ENCODE results near the gene MAPKBP1.

MAPKBP1 gene

GRCh38 chr15:41844814-41845213 lies 70.5 kb downstream of the MAPKBP1 start:
- CTCF ChIA-PET = no interaction called here
- POLR2A ChIA-PET = no interaction called here

GRCh38 chr15:41847206-41847605 lies 72.9 kb downstream of the MAPKBP1 start:
- no peaks in the 10 kb centered on the region for H3K9me3 ChIP-seq (ENCODE audit: control insufficient read depth, insufficient read depth, low read depth, low read length)
- CTCF ChIA-PET = no interaction called here
- POLR2A ChIA-PET = no interaction called here
- H3K36me3 ChIP-seq (ENCODE audit: control insufficient read depth in 2 of 2, insufficient read depth in 1 of 2, low read length in 2 of 2) = peaks cover 0 to 15% of the 10 kb centered on the region in 2 experiments; a peak in 1 of 3 replicates
- H3K27ac ChIP-seq (ENCODE audit: extremely low read depth, low read depth, low read length) = no peak overlapping the region
- H3K4me3 ChIP-seq (ENCODE audit: low read depth, low read length) = no peak overlapping the region
- TF ChIP-seq ZNF561 (tag by site-specific recombination; IDR thresholded peaks at IDR 0.05; ENCODE audit: borderline replicate concordance) (no peak), REPIN1 (tag by site-specific recombination; IDR thresholded peaks at IDR 0.05; ENCODE audit: low read depth) (no peak), BCL6B (tag by site-specific recombination; IDR thresholded peaks at IDR 0.05) (no peak), ZNF768 (tag by site-specific recombination; IDR thresholded peaks at IDR 0.05) (no peak), ZNF223 (tag by site-specific recombination; IDR thresholded peaks at IDR 0.05) (no peak), ZNF157 (tag by site-specific recombination; IDR thresholded peaks at IDR 0.05) (no peak), ZNF18 (tag by site-specific recombination; IDR thresholded peaks at IDR 0.05) (no peak), ZNF473 (tag by site-specific recombination; IDR thresholded peaks at IDR 0.05) (no peak)
- no peaks in the 10 kb centered on the region for H3K4me1 ChIP-seq (ENCODE audit: control insufficient read depth, insufficient read depth, low read length)

More at GRCh38 chr15:41844814-41845213, 70.5 kb downstream of the MAPKBP1 start:
- peaks cover 0 to 15% of the 10 kb centered on the region in 2 experiments; a peak in 1 of 3 replicates for H3K36me3 ChIP-seq (ENCODE audit: control insufficient read depth in 2 of 2, insufficient read depth in 1 of 2, low read length in 2 of 2)
- H3K4me1 ChIP-seq (ENCODE audit: control insufficient read depth, insufficient read depth, low read length) = no peaks in the 10 kb centered on the region
- H3K9me3 ChIP-seq (ENCODE audit: control insufficient read depth, insufficient read depth, low read depth, low read length) = no peaks in the 10 kb centered on the region
- no peak for TF ChIP-seq ZNF274 (IDR thresholded peaks at IDR 0.05; ENCODE audit: low read length)
- no peak for TF ChIP-seq ZNF274 (tag by site-specific recombination; IDR thresholded peaks at IDR 0.05; ENCODE audit: borderline replicate concordance)
- no peak for TF ChIP-seq ZBTB1 (tag by site-specific recombination; IDR thresholded peaks at IDR 0.05)
- no peak for TF ChIP-seq ZNF223 (tag by site-specific recombination; IDR thresholded peaks at IDR 0.05)
- TF ChIP-seq ZNF302 (tag by site-specific recombination; IDR thresholded peaks at IDR 0.05; ENCODE audit: low read depth) = no peak
- no peak for TF ChIP-seq ZNF175 (tag by site-specific recombination; IDR thresholded peaks at IDR 0.05)
- no peak for TF ChIP-seq ZNF324 (tag by site-specific recombination; IDR thresholded peaks at IDR 0.05)
- no peak for TF ChIP-seq ZNF596 (tag by site-specific recombination; IDR thresholded peaks at IDR 0.05)
- no peak for TF ChIP-seq ZNF214 (tag by site-specific recombination; IDR thresholded peaks at IDR 0.05; ENCODE audit: borderline replicate concordance)
- TF ChIP-seq ZSCAN18 (tag by site-specific recombination; IDR thresholded peaks at IDR 0.05) = no peak
- TF ChIP-seq ZNF571 (tag by site-specific recombination; IDR thresholded peaks at IDR 0.05) = no peak
- no peak for TF ChIP-seq ZEB2 (tag by site-specific recombination; IDR thresholded peaks at IDR 0.05)
- no peak for TF ChIP-seq SCRT1 (tag by site-specific recombination; IDR thresholded peaks at IDR 0.05; ENCODE audit: borderline replicate concordance)
- TF ChIP-seq BCL11A (tag by site-specific recombination; IDR thresholded peaks at IDR 0.05; ENCODE audit: low read depth) = no peak
- TF ChIP-seq GLI2 (tag by site-specific recombination; IDR thresholded peaks at IDR 0.05; ENCODE audit: borderline replicate concordance, low read depth) = no peak
- TF ChIP-seq AEBP2 (tag by site-specific recombination; IDR thresholded peaks at IDR 0.05; ENCODE audit: borderline replicate concordance) = no peak
- TF ChIP-seq ZNF19 (tag by site-specific recombination; IDR thresholded peaks at IDR 0.05; ENCODE audit: low read depth) = no peak
- TF ChIP-seq ZNF560 (tag by site-specific recombination; IDR thresholded peaks at IDR 0.05; ENCODE audit: borderline replicate concordance) = no peak
- no peak for TF ChIP-seq ZNF211 (tag by site-specific recombination; IDR thresholded peaks at IDR 0.05; ENCODE audit: low read depth)
- no peak for TF ChIP-seq ZNF664 (tag by site-specific recombination; IDR thresholded peaks at IDR 0.05)
- H3K4me3 ChIP-seq (ENCODE audit: low read depth, low read length) = no peak overlapping the region
- no peak overlapping the region for H3K27ac ChIP-seq (ENCODE audit: extremely low read depth, low read depth, low read length)
